HL-60 (cell line): Measurements from ENCODE around the gene RAPGEF4.

Experiments used
- DNase-seq, 2 experiments: peaks; one replicate each; pipeline ENCODE4 v3.0.0-alpha.2; 2010 to 2020; ENCODE audit warnings: low read depth in 1 of 2, low spot score in 1 of 2
- H3K27ac ChIP-seq: fragments of 250-450 bp; sonication (Bioruptor Pico); replicated peaks from 2 replicates; pipeline ENCODE4 v1.5.1; 2020; ENCODE audit warnings: mild to moderate bottlenecking, moderate library complexity
- H3K27me3 ChIP-seq: fragments of 250-450 bp; sonication (Bioruptor Pico); 2 replicates; pipeline ENCODE4 v1.5.1; 2021; ENCODE audit warnings: mild to moderate bottlenecking, moderate library complexity; ENCODE audit not compliant: insufficient read depth, poor library complexity, severe bottlenecking
- H3K4me3 ChIP-seq: replicated peaks from 2 replicates; pipeline ENCODE4 v1.5.1; 2011; ENCODE audit warnings: mild to moderate bottlenecking, control low read depth, low read length; ENCODE audit not compliant: insufficient read depth
- GABPA ChIP-seq: IDR thresholded peaks from 2 replicates; pipeline ENCODE4 v1.6.1; 2012; ENCODE audit warnings: low read depth
- POLR2AphosphoS5 ChIP-seq: IDR thresholded peaks from 2 replicates; pipeline ENCODE4 v1.6.1; 2012; ENCODE audit warnings: low read depth
- SPI1 ChIP-seq: IDR thresholded peaks from 2 replicates; pipeline ENCODE4 v1.6.1; 2012; ENCODE audit warnings: low read depth, mild to moderate bottlenecking, borderline replicate concordance
- TF ChIP-seq, protein P1 (sequence below): IDR thresholded peaks from 2 replicates; pipeline ENCODE4 v1.6.1; 2012; ENCODE audit warnings: low read depth; ENCODE audit not compliant: insufficient replicate concordance
- TF ChIP-seq, protein P2 (sequence below): IDR thresholded peaks from one replicate; pipeline ENCODE4 v1.5.1; 2011; ENCODE audit warnings: low read length, control low read depth, inconsistent platforms; ENCODE audit not compliant: insufficient read depth

Gene RAPGEF4

DNA sequence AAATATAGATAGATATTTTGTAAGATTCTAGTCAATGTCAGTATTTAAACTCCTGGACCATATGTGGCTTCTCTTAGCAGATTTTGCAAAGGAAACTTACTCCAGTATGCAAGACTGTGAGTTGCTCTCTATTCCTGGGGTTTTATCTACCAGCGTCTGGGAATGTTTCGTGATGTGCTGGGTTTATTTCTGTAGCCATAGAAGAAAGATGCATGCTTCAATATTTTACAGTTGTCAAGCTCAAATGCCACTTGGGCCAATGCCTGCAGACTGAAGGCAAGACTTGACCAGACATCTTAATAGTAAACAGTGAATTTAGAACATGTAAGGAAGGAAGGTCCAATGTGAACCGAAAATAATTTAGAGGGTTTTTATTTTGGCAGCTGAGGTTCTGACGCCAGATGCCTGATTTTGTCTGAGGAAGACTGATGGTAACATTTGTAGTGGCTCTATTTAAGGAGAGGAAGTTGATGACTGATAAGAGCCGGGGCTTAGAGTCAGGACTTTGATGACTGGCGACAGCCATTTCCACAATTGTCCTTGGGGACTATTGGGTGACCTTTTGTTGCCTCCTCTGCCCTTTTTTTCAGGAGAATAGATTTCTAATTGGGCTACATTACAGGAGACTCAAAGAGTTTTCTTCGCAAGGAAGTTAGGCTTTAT, 154.3 kb downstream of the RAPGEF4 start:
- TF ChIP-seq SPI1 = no peak
- no peak overlapping the region for H3K4me3 ChIP-seq
- H3K27me3 ChIP-seq = no peaks in the 10 kb centered on the region
- no peak for DNase-seq
- H3K27ac ChIP-seq = no peak overlapping the region

GRCh38 chr2:172893111-172893510, 157.5 kb downstream of the RAPGEF4 start:
- Histone ChIP-seq H3K27ac (no peak overlapping the region), H3K27me3 (peaks cover 4% of the 10 kb centered on the region), H3K4me3 (no peak overlapping the region)
- no peak for DNase-seq
- TF ChIP-seq, protein P1, sequence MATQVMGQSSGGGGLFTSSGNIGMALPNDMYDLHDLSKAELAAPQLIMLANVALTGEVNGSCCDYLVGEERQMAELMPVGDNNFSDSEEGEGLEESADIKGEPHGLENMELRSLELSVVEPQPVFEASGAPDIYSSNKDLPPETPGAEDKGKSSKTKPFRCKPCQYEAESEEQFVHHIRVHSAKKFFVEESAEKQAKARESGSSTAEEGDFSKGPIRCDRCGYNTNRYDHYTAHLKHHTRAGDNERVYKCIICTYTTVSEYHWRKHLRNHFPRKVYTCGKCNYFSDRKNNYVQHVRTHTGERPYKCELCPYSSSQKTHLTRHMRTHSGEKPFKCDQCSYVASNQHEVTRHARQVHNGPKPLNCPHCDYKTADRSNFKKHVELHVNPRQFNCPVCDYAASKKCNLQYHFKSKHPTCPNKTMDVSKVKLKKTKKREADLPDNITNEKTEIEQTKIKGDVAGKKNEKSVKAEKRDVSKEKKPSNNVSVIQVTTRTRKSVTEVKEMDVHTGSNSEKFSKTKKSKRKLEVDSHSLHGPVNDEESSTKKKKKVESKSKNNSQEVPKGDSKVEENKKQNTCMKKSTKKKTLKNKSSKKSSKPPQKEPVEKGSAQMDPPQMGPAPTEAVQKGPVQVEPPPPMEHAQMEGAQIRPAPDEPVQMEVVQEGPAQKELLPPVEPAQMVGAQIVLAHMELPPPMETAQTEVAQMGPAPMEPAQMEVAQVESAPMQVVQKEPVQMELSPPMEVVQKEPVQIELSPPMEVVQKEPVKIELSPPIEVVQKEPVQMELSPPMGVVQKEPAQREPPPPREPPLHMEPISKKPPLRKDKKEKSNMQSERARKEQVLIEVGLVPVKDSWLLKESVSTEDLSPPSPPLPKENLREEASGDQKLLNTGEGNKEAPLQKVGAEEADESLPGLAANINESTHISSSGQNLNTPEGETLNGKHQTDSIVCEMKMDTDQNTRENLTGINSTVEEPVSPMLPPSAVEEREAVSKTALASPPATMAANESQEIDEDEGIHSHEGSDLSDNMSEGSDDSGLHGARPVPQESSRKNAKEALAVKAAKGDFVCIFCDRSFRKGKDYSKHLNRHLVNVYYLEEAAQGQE = no peak
- TF ChIP-seq GABPA (no peak), POLR2AphosphoS5 (no peak), SPI1 (no peak)
- TF ChIP-seq, protein P2, sequence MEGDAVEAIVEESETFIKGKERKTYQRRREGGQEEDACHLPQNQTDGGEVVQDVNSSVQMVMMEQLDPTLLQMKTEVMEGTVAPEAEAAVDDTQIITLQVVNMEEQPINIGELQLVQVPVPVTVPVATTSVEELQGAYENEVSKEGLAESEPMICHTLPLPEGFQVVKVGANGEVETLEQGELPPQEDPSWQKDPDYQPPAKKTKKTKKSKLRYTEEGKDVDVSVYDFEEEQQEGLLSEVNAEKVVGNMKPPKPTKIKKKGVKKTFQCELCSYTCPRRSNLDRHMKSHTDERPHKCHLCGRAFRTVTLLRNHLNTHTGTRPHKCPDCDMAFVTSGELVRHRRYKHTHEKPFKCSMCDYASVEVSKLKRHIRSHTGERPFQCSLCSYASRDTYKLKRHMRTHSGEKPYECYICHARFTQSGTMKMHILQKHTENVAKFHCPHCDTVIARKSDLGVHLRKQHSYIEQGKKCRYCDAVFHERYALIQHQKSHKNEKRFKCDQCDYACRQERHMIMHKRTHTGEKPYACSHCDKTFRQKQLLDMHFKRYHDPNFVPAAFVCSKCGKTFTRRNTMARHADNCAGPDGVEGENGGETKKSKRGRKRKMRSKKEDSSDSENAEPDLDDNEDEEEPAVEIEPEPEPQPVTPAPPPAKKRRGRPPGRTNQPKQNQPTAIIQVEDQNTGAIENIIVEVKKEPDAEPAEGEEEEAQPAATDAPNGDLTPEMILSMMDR = no peak

DNA sequence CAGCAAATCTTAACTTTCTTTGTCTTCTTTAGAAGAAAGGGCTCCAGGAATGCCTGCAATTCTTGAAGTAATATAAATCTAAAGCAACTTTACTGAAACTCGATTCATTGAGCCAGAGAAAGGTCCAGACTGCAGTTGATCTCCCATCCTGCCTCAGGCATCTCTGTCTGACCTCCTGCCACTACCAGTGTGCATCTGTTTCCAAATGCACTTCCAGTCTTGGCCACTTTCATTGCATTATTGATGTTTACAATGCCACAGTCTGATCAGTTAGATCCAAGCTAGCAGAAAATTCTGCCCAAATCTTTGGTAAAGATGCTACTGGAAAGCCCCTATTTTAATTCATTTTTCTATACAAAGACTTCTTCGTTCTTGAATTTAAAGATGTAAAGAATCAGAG, 158.0 kb downstream of the RAPGEF4 start:
- Histone ChIP-seq H3K4me3 (no peak overlapping the region), H3K27me3 (peaks cover 4% of the 10 kb centered on the region), H3K27ac (no peak overlapping the region)
- TF ChIP-seq, protein P1 = no peak
- no peak for TF ChIP-seq GABPA
- TF ChIP-seq, protein P2 = no peak
- no peak for TF ChIP-seq POLR2AphosphoS5
- no peak for TF ChIP-seq SPI1
- no peak for DNase-seq

GRCh38 chr2:172894689-172895387, 159.2 kb downstream of the RAPGEF4 start:
- Histone ChIP-seq H3K4me3 (no peak overlapping the region), H3K27me3 (peaks cover 4% of the 10 kb centered on the region), H3K27ac (no peak overlapping the region)
- TF ChIP-seq, protein P1 = no peak
- TF ChIP-seq SPI1 (no peak), POLR2AphosphoS5 (no peak)
- no peak for DNase-seq
